Femur (tissue), 1 donor: ENCODE data around the gene GOLGA6L2.
"Not testable (repeated sequence)": the region's sequence is repeated elsewhere in the genome, so short reads cannot be mapped to it uniquely, and the experiment has no call there.

Source experiments
- DNase-seq: peaks from one replicate; pipeline ENCODE4 v3.0.0-alpha.2; 2017

Gene GOLGA6L2

DNA sequence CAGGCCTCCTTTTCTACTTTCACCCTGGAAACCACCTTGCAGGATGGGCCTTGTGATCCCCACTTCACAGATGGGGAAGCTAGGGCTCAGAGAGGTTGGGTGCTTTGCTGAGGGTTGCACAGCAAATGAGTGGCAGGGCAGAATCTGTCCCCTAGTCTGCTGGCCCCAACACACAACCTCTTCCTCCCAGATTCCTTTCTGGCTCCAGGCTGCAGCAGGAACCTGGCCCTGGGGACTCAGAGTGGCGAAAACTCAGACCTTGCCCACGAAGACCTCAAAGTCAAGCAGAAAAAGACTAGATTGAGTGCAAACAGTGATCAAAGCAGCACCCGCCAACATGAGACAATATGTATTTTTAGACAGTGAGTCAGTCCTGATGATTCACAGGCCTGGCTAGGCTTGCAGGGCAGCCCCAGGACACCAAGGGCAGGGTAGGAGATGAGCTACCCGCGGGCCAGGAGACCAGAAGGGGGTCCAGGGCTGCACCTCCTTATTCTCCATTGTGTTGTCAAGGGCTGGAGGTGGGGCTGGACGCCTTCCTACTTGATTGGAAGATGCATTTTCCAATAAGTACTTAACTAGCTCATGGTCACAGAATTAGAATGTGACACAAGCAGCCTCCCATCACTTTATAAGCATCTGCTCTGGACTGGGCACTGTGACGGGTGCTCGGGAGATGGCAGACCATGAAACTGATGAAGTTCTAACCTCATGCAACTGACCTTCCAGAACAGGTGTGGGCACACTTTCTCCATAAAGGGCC is 23.9 kb downstream of the GOLGA6L2 start:
- DNase-seq: no peak

DNA sequence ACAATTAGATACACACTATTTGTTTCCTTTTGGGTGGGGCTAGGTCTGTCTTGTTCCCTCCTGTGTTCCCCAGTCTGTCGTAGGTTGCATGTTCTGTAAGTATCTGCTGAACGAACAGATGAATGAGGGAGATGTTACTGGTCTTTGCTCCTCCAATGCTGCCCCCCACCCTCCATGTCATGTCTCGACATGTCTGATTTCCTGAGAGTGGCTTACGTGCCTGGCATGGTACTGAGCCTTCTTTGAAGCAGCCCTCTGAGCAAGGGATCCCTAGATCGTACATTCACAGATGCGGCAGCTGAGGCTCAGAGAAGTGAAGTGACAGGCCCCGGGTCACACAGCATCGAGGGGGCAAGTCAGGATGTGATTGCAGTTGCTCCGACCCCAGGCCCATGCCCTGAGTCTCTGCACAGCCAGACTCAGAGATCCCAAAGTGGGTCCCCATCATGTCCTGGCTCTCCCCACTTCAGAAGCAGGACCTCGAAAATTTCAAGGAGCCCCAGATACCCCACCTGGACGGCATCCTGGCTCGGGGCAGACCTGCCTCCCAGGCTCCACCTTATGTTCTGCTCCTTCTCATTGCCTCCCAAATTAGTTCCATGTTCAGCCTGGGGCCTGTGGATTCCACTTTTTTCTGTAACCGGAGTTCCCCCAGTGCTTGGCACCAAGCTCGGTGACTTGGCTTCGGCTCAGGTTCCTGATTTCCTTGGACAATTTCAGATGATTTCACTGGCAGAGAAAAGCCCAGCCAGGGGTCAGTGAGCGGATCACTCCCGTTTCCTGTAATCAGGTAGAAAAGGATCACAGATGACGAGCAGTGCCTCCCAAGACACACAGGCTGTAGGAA is 24.7 kb downstream of the GOLGA6L2 start:
- no peak for DNase-seq

DNA sequence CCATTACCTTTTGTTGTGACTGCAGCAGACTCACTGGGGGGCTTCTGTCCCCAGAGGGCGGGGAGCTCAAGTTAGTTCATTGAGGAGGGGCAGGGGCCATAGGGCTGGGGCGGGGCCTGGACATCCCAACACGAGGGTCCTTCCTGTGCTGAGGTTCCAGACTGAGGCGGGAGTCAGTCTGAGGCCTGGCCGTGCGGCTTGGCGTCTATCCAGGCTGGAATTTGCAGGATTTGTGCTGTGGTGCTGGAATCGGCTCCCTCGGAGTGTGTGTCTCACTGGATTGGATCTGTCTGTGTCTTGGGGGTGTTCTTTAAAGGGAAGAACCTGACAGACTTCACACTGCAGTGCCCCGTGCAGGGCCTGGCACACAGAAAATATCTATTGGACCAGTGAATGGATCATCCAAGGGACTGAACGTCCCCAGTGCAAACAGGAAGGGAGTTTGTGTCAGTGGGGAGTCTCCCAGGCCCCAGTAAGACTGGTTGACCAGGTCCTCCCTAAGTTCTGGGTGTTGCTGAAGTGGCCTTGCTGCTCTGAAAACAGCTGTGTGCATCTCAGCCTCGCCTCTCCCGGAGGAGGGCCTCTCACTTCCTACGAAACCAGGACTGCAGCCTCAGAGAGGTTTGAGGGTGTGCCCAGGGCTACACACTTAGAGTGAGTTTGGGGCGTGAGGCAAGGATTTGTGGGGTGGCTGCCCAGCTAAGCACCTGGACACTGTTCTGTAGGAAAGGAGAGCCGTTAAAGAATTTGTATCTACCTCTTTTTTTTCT is 26.1 kb downstream of the GOLGA6L2 start:
- no peak for DNase-seq

DNA sequence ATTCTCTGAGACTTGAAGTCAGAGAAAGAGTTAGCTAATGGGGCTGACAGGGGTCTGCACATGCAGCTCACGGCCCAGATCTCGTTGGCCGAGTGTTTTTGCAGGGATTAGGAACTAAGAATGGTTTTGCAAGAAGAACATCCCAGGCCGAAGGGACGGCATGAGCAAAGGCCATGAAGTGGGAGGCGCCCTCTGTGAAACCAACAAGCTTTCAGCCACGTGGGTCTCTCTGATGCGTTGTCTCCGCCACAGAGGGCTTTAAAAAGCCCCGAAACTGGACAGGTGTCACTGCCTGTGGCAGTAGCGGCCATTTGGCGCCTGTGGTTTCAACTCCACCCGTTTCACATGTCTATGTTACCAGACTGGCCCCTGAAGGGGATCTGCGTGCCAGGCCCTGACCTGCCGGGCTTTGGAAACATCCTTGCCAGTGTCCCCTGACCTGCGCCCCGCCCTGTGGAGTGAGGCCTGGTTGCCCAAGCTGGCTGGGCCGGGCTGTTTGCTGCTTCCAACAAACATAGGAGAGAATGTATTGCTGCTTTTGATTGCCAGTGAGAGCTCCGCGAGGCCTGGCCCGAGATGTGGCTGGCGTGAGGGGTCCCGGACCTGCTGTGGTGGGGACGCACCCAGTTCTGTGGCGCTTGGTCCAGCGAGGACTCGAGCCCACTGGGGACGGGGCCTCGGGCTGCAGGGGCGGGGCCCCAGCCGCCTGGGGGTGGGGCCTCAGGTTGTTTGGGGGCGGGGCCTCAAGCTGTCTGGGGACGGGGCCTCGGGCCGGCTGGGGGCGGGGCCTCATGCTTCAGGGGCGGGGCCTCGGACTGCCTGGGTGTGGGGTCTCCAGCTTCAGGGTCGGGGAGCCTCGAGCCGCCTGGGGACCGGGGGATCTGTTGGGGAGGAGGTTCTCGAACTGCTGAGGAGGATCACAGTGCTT is 30.4 kb downstream of the GOLGA6L2 start:
- no peak for DNase-seq

DNA sequence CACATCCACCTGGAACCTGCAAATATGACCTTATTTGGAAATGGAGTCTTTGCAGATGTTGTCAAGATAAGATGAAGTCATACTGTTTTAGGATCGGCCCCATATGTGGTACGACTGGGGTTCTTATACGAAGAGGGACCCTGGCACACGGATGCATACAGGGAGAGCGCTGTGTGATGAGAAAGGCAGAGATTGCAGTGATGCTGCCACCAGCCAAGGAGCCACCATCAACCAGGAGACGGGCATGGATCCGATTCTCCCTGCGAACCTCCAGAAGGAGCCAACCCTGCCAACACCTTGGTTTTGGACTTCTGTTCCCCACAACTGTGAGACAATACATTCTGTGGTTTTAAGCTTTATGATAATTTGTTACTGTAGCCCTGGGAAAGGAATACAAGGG is 31.2 kb downstream of the GOLGA6L2 start:
- not testable (repeated sequence) for DNase-seq

DNA sequence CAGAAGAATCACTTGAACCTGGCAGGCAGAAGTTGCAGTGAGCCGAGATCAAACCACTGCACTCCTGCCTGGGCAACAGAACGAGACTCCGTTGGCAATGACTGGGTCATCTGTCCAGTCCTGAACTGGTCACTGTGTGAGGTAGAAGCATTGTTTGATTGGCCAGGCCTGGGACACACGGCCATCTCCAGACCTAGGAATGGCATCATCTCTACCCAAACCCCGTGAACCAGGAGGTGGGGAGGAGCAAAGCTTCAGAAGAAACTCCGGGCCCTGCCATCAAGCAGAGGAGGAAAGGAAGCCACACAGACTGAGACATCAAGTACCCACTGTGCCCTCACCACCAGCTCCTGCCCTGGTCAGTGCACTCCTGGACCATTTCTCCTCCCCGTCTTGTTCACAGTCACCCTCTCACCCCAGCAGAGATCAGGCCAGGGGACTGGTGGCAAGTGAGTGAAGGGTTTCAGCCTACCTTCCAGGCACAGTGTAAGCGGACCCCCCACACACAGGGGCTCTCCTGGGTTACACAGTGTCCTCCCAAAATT is 31.6 kb downstream of the GOLGA6L2 start:
- no peak for DNase-seq

DNA sequence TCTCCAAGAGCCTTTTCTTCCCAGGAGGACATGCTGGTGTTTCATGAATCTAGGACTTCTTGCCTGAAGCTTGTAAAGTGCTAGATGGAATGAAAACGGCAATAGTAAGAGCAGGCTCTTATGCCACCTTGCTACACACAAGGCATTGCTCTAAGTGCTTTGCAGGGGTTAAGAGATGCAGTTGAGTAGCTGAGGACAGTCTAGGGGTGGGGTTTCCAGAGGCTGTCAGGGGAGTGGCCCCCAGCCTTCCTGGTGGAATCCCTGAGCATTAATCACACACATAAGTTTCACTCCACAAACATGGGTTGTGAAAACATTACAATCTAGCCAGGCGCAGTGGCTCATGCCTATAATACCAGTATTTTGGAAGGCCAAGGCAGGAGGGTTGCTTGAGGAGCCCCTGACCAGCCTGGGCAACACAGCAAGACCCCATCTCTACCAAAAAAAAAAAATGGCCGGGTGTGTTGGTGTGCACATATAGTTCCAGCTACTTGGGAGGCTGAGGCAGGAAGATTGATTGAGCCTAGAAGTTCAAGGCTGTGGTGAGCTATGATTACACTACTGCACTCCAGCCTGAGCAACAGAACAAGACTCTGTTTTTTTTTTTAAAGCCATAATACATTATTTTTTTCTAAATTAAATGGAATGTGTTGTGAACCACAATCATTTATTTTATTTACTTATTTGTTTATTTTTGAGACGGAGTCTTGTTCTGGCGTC is 34.0 kb downstream of the GOLGA6L2 start:
- not testable (repeated sequence) for DNase-seq

DNA sequence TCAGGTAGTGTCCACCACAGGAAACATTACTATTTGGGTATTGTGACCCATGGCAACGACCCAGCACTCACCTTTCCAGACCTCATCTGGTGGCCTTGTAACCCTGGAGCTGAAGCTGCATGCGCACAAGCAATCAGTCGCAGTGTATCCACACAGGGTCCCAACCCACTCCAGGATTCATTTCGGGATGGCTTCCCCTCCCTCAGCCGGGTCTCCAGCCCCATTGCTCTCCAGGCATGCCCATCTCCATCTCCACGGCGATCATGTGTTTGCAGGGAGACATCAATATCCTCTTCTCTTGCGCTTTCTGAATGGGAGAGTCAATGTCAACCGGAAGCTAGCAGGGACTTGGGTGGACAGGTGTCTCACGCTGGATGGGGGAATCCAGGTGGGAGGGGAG is 35.2 kb downstream of the GOLGA6L2 start:
- DNase-seq: no peak

DNA sequence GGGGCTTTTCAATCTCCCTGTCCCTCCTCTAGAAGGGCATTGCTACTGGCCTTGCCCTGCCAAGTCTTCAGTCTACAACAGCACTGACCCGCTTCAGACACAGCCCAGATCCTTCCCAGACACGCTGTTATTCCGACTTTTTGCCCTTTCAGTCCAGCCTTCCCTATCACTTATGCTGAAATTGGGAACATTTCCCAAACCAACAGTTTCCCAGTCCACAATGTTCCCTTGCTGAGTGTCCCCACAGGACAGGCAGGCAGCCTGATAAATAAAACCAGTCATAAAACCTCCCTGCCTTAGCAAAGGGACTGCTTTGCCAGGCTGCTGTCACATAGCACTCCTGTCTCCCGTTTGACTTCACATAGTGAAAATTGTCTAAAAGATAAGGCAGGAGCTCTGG is 43.5 kb downstream of the GOLGA6L2 start:
- DNase-seq: no peak

DNA sequence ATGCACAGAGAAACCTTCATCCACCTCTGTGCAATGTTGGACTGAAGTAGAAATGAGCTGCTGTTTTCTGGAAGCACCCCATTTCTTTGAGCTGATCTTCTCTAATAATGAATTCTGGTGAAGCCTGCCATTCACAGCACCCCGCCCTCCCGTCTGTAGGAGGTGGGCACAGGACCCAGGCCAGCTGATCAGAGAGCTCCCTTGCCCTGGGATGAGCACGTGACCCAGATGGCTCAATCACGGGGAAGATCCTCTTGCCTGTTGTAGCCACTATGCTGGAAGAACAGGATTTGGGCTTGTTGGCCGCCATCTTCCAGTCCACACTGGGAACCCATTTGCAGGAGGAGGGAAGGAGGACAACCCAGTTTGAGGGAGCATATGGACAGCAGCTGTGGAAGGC is 44.5 kb downstream of the GOLGA6L2 start:
- no peak for DNase-seq

DNA sequence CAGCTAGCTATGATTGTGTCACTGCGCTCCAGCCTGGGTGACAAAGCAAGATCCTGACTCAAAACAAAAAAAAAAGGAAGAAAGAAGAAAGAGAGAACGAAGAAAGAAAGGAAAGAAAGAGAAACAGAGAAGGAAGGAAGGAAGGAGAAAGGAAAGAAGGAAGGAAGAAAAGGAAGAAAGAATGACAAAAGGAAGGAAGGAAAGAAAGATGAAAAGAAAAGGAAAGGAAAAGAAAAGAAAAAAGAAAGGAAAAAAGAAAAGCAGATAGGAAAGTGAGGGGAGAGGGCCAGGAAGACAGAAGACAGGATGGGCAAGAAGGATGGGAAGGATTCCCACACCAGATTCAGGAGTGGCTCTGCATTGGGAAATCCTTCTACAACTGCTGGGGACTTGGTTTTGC is 44.9 kb downstream of the GOLGA6L2 start:
- no peak for DNase-seq

DNA sequence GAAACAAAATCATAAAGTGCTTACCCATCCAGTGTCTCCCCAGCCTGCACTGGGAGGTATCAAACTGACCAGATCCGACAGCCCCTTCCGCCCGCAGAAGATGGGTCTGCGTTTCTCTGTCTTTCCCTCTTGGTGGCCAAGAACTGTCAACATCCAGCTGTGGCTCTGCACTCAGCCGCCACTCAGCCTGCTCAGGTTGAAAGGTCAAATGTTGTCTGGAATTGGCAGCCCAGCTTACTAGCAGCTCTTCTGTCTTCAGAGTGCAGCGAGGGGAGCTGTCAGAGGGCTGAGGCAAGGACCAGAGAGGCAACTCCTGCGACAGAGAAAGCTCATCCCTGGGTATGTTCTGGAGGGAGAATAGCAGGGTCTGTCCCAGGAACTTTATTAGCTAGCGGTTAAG is 45.4 kb downstream of the GOLGA6L2 start:
- no peak for DNase-seq

DNA sequence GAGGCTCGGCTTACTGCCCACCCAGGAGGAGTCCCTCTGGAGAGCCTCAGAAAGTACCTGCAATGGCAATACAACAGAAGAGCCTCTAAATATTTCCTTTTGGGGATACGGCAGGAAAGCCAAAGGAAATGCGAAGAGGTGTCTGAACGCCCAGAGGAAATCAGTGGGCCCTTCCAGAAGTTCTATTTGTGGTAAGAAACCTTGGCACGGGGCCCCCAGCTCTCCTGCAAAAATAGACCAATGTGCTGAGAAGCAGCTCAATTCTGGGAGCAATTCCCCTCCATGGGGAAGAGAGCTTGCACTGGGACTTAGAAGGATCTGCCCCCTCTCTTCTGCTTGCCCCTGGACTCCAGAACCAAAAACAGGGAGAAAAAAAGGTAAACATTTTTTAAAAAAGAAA is 47.8 kb downstream of the GOLGA6L2 start:
- DNase-seq: not testable (repeated sequence)

DNA sequence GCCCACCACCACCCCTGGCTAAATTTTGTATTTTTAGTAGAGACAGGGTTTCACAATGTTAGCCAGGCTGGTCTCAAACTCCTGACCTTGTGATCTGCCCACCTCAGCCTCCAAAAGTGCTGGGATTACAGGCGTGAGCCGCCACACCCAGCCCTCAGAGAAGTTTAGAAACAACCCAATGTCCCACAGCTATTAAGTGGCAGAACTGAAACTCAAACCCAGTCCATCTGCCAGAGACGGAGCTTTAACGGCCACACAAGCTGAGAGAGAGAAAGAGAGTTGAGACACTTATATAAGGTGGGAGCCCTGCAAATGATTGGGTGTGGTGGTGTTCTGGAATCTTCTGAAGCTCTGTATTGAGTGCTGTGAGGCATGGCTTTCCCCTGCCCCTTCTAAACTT is 48.7 kb downstream of the GOLGA6L2 start:
- DNase-seq: not testable (repeated sequence)

DNA sequence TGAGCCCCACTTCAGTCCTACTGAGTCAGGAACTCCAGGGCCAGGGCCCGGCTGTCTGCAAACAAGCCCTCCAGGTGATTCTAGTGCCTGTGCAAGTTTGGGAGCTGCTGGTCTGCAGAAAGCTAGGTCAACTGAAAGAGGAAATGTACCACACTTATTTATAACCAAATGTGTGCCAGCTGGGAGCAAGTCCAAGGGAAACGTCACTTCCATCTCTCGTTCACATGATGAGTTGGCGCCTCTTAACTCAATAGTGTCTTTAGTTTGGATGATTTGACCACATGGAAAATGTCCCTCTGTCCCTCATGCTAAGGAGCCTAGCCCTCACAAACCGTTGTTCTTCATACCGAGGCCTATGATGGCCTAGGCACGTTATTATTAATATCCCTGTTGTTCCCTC is 49.3 kb downstream of the GOLGA6L2 start:
- no peak for DNase-seq

DNA sequence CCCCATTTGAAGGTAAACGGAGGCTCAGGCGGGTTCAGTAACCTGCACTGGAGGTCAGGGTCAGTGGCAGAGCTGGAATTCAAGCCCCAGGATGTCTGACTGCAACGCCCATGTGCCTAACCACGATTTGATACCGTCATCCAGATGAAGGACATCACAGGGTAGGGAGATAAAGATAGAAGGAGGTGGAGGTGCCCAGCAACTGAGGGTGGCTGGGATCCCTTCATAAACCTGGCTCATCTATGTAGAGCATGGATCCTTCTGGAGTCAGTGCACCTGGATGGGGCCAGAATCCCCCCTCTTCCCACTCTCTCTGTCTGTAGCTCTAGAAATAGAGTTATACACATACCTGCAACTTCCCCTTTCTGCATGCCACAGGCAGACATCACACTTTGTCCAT is 51.2 kb downstream of the GOLGA6L2 start:
- no peak for DNase-seq

DNA sequence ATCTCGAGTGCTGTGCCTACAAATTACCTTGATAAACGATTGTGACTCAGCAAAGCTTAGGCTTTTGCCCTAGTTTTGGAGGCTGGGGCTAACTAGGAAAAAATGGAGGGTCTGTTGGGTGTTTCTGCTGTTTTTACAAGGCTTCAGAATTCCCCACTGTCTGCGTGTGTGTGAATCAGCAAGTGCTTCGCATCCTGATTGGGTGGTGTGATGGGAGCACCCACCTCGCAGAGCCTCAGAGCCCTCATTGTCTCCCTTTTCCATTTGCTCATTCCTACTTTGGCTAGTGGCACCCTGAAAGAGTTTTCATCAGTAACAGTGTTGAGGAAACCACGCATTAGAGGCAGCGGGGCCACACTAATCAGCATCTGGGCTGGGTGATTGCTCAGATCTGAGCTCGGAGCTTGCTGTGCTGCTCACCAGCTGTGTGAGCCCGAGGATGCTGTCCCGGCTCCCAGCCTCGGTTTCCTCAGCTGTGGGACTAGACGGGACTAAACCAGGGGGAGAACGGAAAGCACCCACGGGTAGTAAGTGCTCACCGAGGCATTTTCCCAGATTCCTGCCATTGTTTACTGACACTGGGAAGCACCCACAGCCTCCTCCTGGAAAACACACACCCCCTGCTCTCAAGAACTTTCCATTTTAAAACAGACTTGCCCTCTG is 51.9 kb downstream of the GOLGA6L2 start:
- no peak for DNase-seq
